ENCODE results near the gene JOSD2.
A peak's percentile ranks its signal among the peaks of the same experiment; 100 is the strongest.
"Not testable (repeated sequence)": the region's sequence is repeated elsewhere in the genome, so short reads cannot be mapped to it uniquely, and the experiment has no call there.

The JOSD2 gene

GRCh38 chr19:50476224-50476906 is 34.6 kb downstream of the JOSD2 start, which contains the start of the genes EMC10 and GARIN5A:
Gene EMC10 (plus strand): TSS chr19:50476507. CDS start chr19:50476545, 38 bp downstream.
Gene GARIN5A (minus strand): TSS chr19:50476848. CDS start chr19:50476388, 460 bp downstream.
- Histone ChIP-seq H3K27me3 (replicated peaks) (no peaks in the 10 kb centered on the region), H3K4me3 (ENCODE audit: low read depth, low read length) (peak within 1 kb of the TSS; percentile 87), H3K36me3 (replicated peaks) (peaks cover 10% of the 10 kb centered on the region), H3K27ac (peak within 1 kb of the TSS; percentile 10)
- no peak for TF ChIP-seq CTCF (IDR thresholded peaks at IDR 0.05; ENCODE audit: low read depth, low read length, missing control alignments)
- DNase-seq: peak; percentile 92
- in situ Hi-C loops (cut with HindIII; ENCODE audit: low pct_ligation_motif_present, low sequenced_read_pairs): no loop called here

GRCh38 chr19:50475736-50476223 is 35.2 kb downstream of the JOSD2 start:
- Histone ChIP-seq H3K27me3 (replicated peaks) (no peaks in the 10 kb centered on the region), H3K27ac (no peak overlapping the region), H3K4me3 (ENCODE audit: low read depth, low read length) (peak overlapping the region; percentile 87), H3K36me3 (replicated peaks) (peaks cover 7% of the 10 kb centered on the region)
- DNase-seq: no peak
- in situ Hi-C loops (cut with HindIII; ENCODE audit: low pct_ligation_motif_present, low sequenced_read_pairs): no loop called here
- TF ChIP-seq CTCF (IDR thresholded peaks at IDR 0.05; ENCODE audit: low read depth, low read length, missing control alignments): no peak

DNA sequence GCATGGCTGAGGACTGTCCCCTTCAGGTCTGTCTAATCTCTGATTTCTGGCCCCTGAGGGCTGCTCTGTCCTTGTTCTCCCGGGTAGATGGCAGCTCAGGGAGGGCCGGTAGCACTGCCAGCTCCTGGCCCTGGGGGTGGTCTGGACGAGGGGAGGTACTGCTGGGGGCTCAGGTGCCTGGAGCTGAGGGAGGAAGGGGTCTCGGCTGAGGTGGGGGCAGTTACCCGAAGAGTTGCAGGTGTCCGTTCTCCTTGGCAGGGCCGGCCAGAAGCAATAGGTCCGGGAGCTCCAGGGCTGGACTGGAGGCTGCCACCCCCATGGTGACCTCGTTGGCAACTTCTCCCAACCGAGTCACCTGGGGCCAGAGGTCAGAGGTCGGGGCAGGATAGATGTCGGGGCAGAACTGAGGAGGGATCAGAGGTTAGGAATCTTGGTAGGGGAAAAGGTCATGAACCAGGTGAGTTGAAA is 35.9 kb downstream of the JOSD2 start:
- H3K36me3 ChIP-seq (replicated peaks): peaks cover 7% of the 10 kb centered on the region
- H3K4me3 ChIP-seq (ENCODE audit: low read depth, low read length): no peak overlapping the region
- H3K27ac ChIP-seq: no peak overlapping the region
- no peak for TF ChIP-seq CTCF (IDR thresholded peaks at IDR 0.05; ENCODE audit: low read depth, low read length, missing control alignments)
- H3K27me3 ChIP-seq (replicated peaks): no peaks in the 10 kb centered on the region
- in situ Hi-C loops (cut with HindIII; ENCODE audit: low pct_ligation_motif_present, low sequenced_read_pairs): no loop called here
- DNase-seq: no peak

DNA sequence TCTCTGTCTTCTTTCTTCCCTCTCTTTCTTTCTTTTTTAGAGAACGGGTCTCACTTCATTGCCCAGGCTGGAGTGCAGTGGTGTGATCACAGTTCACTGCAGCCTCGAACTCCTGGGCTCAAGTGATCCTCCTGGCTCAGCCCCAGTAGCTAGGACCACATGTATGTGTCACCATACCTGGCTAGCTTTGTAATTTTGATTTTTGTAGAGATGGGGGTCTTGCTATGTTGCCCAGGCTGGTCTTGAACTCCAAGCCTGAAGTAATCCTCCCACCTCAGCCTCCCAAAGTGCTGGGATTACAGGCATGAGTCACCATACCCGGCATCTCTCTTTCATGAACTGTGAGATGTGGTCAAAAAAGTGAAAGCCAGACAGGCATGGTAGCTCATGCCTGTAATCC is 37.7 kb downstream of the JOSD2 start:
- H3K36me3 ChIP-seq (replicated peaks); H3K27me3 ChIP-seq (replicated peaks); H3K27ac ChIP-seq; DNase-seq; in situ Hi-C loops (cut with HindIII; ENCODE audit: low pct_ligation_motif_present, low sequenced_read_pairs); H3K4me3 ChIP-seq (ENCODE audit: low read depth, low read length): not testable (repeated sequence)

DNA sequence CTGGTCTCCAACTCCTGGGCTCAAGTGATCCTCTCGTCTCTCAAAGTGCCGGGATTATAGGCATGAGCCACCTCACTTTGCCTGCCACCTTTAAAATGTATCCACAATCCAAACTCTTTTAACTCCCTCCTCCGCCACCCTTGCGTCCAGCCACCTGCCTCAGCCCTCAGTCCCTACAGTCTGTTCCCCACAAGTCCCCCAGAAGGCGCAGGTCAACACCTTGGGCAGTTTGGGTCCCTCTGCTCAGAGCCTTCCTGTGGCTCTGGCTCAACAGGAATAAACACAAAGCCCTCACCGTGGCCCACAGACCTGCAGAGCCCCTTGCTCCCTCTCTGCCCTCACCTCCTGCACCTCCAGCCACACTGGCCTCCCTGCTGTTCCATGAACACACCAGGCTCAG is 42.2 kb downstream of the JOSD2 start:
- no peak overlapping the region for H3K4me3 ChIP-seq (ENCODE audit: low read depth, low read length)
- H3K27me3 ChIP-seq (replicated peaks): no peaks in the 10 kb centered on the region
- in situ Hi-C loops (cut with HindIII; ENCODE audit: low pct_ligation_motif_present, low sequenced_read_pairs): no loop called here
- no peaks in the 10 kb centered on the region for H3K36me3 ChIP-seq (replicated peaks)
- no peak for TF ChIP-seq CTCF (IDR thresholded peaks at IDR 0.05; ENCODE audit: low read depth, low read length, missing control alignments)
- no peak overlapping the region for H3K27ac ChIP-seq
- DNase-seq: no peak

- Histone ChIP-seq H3K36me3 (replicated peaks) (no peaks in the 10 kb centered on the region), H3K27me3 (replicated peaks) (no peaks in the 10 kb centered on the region), H3K4me3 (ENCODE audit: low read depth, low read length) (no peak overlapping the region), H3K27ac (no peak overlapping the region)
- no peak for TF ChIP-seq CTCF (IDR thresholded peaks at IDR 0.05; ENCODE audit: low read depth, low read length, missing control alignments)
- no peak for DNase-seq
- in situ Hi-C loops (cut with HindIII; ENCODE audit: low pct_ligation_motif_present, low sequenced_read_pairs): no loop called here
Measured at GRCh38 chr19:50467566-50467965, 43.4 kb downstream of the JOSD2 start.

Measured in brain microvascular endothelial cell (primary cell).